ENCODE data around the gene WDPCP. TPM values are rescaled to one million over a fixed set of nuclear protein-coding genes. Genes with fewer than 3 reads are reported as not detected.
"Not testable (repeated sequence)": the region's sequence is repeated elsewhere in the genome, so short reads cannot be mapped to it uniquely, and the experiment has no call there.

The WDPCP gene
- total RNA-seq, 1 donor from 2014 or later, result 8.9 TPM

DNA sequence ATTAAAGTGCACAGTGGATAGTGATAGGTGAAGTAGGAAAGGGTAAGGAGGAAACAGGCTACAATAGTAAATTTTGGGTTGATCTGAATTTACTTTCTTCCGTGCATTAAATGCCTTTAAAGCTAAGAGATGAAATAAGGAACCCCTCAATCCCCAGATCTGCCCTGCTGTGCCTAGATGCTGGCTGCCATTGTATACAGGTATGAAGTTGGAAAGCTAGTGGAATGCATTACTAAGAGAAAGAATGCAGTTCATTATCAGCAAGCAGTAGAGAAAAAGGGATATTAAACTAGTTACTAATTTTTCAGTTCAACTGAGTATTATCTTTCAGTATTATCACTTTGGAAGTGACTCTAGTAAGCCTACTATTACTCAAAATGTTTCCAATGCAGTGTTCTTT is 93.3 kb downstream of the WDPCP start:
- H3K9me3 Mint-ChIP-seq, result no peaks in the 10 kb centered on the region
- no peak overlapping the region for H3K27ac Mint-ChIP-seq
- no peak overlapping the region for H3K4me3 Mint-ChIP-seq
- no peaks in the 10 kb centered on the region for H3K4me1 Mint-ChIP-seq
- H3K27me3 Mint-ChIP-seq, result no peaks in the 10 kb centered on the region
- intact Hi-C loops (cut with micrococcal nuclease), result no loop called here
- DNase-seq, result no peak
- no peaks in the 10 kb centered on the region for H3K36me3 Mint-ChIP-seq (ENCODE audit: low read depth)

DNA sequence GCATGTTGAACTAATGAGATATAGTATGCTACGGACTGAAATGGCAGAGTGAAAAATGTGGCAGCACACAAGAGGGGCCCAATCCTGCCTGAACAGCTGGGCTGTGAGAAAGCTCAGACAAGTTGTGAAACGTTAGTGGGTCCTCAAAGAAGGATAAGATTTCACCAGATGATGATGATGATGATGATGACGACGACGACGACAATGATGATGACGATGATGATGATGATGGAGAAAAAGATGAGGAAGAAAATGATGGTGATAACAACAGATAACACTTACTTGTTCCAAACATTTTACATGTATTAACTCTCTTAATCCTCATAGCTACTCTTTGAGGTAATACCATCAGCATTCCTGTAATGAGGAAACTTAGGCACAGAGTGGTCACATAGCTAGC is 94.2 kb downstream of the WDPCP start:
- Mint-ChIP-seq H3K36me3 (ENCODE audit: low read depth) (no peaks in the 10 kb centered on the region), H3K27me3 (no peaks in the 10 kb centered on the region)

DNA sequence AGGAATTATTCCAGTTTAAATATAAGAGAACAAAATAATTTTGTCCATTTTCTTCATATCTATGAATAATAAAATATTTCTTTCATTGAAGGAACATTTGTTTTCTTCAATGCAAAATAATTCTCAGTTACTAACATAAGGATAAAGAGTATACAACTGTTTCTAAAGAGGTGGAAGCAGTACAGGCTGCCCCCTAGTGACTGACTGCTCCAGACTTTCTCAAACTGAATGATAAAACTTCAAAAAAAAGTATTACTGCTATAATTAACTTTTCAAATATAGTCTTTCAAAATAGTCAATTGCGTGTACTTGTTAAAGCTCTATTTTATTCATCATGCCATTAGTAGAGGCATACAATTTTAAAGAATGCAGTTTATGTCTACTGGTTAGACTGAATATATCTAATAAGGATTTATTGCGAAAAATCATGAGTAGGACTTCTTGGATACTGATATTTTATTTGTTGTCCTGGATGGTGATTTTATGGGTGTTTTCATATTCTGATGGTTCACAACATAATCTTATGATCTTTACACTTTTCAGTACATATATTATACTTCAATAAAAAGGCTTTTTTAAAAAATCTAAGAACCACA is 100.1 kb downstream of the WDPCP start:
- H3K9me3 Mint-ChIP-seq, result no peaks in the 10 kb centered on the region
- H3K4me3 Mint-ChIP-seq, result no peak overlapping the region
- no peak overlapping the region for H3K27ac Mint-ChIP-seq
- no peaks in the 10 kb centered on the region for H3K4me1 Mint-ChIP-seq
- intact Hi-C loops (cut with micrococcal nuclease), result no loop called here
- H3K27me3 Mint-ChIP-seq, result no peaks in the 10 kb centered on the region
- no peak for DNase-seq
- H3K36me3 Mint-ChIP-seq (ENCODE audit: low read depth), result no peaks in the 10 kb centered on the region

More for the DNA sequence above, 94.2 kb downstream of the WDPCP start:
- H3K27ac Mint-ChIP-seq, result no peak overlapping the region
- H3K4me1 Mint-ChIP-seq, result no peaks in the 10 kb centered on the region
- no peaks in the 10 kb centered on the region for H3K9me3 Mint-ChIP-seq
- no peak for DNase-seq
- intact Hi-C loops (cut with micrococcal nuclease), result no loop called here
- H3K4me3 Mint-ChIP-seq, result no peak overlapping the region

DNA sequence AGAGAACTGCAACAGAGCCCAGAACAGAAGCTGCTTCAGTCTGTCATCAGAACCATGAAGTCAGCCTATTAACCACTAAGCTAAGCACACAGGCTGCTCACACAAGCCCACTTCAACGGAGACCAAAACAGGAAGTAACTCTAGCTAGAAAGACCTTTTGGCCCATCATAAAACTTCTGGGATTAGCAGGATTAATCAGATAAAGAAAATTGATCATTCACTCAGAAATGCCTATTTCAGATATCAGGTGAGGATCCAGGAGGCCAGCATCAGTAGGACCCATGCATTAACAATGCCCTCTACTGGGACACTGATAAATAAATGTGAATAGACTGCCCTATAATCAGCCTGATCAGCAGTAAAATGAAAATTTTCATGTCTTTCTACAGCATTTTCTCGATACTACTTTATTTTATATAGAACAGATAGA is 101.4 kb downstream of the WDPCP start:
- intact Hi-C loops (cut with micrococcal nuclease), result no loop called here
- Mint-ChIP-seq H3K4me1 (no peaks in the 10 kb centered on the region), H3K4me3 (no peak overlapping the region)

DNA sequence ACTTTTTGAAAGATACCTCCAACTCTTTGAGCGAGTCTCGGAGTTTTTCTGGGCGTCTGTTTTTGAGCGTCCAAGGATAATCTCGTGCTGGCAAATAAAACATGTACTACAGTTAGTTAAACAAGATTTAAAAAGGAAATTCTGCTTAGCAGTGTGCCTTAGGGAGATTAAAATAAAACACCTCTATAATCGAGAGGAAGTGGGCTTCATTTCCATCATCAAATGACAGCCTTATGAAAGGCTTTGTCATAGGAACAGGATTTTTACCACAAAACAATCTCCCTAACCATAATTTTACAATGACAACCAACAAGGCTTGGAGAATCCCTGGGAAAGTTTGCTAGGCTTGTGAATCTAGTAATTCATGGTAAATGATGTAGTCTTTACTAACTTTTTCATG is 103.4 kb downstream of the WDPCP start:
- intact Hi-C loops (cut with micrococcal nuclease), result no loop called here
- Mint-ChIP-seq H3K4me3 (no peak overlapping the region), H3K4me1 (no peaks in the 10 kb centered on the region), H3K9me3 (no peaks in the 10 kb centered on the region), H3K27ac (no peak overlapping the region), H3K36me3 (ENCODE audit: low read depth) (no peaks in the 10 kb centered on the region), H3K27me3 (no peaks in the 10 kb centered on the region)
- no peak for DNase-seq

More for the DNA sequence above, 101.4 kb downstream of the WDPCP start:
- Mint-ChIP-seq H3K9me3 (no peaks in the 10 kb centered on the region), H3K27ac (no peak overlapping the region), H3K27me3 (no peaks in the 10 kb centered on the region), H3K36me3 (ENCODE audit: low read depth) (no peaks in the 10 kb centered on the region)
- no peak for DNase-seq

DNA sequence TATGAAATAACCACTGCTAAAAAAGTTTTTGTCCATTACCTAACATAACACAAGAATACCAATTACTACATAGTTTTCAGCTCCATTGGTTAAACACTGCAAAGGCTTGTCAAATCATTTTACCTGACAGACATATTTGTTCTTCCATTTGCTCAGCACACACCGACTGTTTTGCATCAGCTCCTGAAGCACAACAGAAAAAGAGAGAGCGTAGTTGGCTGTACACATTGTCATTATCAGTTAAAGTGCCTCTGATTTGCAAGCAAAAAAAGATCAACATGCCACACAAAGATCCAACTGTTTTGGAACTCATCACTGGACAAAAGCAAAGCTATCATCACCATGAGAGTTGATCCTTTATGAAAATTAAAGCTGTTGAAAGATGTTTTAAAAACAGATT is 103.8 kb downstream of the WDPCP start:
- Mint-ChIP-seq H3K36me3 (ENCODE audit: low read depth) (no peaks in the 10 kb centered on the region), H3K9me3 (no peaks in the 10 kb centered on the region), H3K4me3 (no peak overlapping the region), H3K27ac (no peak overlapping the region), H3K27me3 (no peaks in the 10 kb centered on the region), H3K4me1 (no peaks in the 10 kb centered on the region)
- intact Hi-C loops (cut with micrococcal nuclease), result no loop called here
- DNase-seq, result no peak

DNA sequence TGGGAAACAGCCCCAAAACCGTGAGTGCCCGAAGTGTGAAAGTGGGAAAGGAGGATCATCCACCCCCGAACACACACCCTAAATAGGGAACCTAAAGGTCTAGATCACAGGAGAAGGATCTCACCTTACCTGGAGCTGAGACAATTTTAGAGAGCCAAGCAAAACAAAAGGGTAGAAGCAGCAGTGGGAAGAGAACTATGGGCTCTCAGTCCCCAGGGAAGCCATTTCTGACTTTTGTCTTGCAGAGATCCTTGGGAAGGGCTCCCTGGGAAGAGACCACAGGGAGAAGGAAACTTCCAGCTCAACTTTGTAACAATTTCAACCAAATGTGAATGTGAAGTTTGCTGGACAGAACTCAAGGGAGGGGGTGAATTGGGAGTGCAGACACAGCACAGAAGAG is 110.6 kb downstream of the WDPCP start:
- Mint-ChIP-seq H3K4me3 (no peak overlapping the region), H3K9me3 (peaks cover 4% of the 10 kb centered on the region), H3K27me3 (no peaks in the 10 kb centered on the region), H3K27ac (no peak overlapping the region), H3K4me1 (no peaks in the 10 kb centered on the region), H3K36me3 (ENCODE audit: low read depth) (no peaks in the 10 kb centered on the region)
- intact Hi-C loops (cut with micrococcal nuclease), result no loop called here
- no peak for DNase-seq

DNA sequence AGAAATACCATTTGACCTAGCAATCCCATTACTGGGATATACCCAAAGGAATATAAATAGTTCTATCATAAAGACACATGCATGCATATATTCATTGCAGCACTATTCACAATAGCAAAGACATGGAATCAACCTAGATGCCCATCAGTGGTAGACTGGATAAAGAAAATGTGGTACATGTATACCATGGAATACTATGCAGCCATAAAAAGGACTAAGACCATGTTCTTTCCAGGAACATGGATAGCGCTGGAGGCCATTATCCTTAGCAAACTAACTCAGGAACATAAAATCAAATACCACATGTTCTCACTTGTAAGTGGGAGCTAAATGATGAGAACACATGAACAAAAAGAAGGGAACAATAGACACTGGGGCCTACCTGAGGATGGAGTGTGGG is 119.0 kb downstream of the WDPCP start:
- H3K9me3 Mint-ChIP-seq, result peaks cover 10% of the 10 kb centered on the region
- DNase-seq; H3K27ac Mint-ChIP-seq; H3K27me3 Mint-ChIP-seq; H3K4me3 Mint-ChIP-seq; H3K36me3 Mint-ChIP-seq (ENCODE audit: low read depth); intact Hi-C loops (cut with micrococcal nuclease); H3K4me1 Mint-ChIP-seq: not testable (repeated sequence)

DNA sequence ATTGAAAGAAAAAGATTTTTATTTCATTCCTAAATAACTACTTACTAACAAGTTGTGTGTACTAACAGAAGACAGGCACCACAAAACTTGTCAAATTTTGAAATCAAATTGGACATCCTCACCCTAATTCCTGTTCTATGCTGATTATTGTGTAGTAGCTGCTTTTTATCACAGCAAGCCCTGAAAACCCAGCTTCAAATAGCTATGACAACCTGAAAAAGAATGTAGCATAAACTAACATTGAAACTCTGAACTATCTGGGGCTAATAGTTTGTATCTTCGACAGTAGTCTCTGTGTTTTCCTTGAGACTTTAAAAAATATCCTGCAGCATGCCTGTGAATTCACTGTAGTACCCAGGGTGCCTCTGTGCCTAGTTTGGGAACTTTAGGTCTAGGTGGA is 122.6 kb downstream of the WDPCP start:
- Mint-ChIP-seq H3K4me3 (no peak overlapping the region), H3K27me3 (no peaks in the 10 kb centered on the region), H3K9me3 (peaks cover 9% of the 10 kb centered on the region), H3K36me3 (ENCODE audit: low read depth) (no peaks in the 10 kb centered on the region), H3K4me1 (no peaks in the 10 kb centered on the region), H3K27ac (no peak overlapping the region)
- DNase-seq, result no peak
- intact Hi-C loops (cut with micrococcal nuclease), result no loop called here

DNA sequence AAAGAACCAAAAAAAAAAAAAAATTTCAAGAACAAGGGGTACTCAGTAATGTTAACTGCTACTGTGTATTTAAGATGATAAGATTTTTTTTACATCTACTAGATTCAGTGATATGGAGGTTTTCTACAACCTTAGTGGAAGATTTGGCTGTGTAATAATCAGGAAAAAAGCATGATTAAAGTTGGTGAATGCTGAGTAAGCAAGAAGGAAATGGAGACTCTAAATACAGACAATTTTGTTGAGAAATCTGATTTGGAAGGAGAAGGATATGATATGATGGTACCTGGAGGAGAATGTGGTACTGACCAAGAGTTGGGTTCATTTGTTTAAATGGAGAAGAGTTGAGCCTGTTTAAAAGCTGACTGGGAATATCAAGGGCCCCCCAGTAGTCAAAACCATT is 125.1 kb downstream of the WDPCP start:
- no peaks in the 10 kb centered on the region for H3K27me3 Mint-ChIP-seq
- intact Hi-C loops (cut with micrococcal nuclease), result no loop called here
- H3K4me3 Mint-ChIP-seq, result no peak overlapping the region

DNA sequence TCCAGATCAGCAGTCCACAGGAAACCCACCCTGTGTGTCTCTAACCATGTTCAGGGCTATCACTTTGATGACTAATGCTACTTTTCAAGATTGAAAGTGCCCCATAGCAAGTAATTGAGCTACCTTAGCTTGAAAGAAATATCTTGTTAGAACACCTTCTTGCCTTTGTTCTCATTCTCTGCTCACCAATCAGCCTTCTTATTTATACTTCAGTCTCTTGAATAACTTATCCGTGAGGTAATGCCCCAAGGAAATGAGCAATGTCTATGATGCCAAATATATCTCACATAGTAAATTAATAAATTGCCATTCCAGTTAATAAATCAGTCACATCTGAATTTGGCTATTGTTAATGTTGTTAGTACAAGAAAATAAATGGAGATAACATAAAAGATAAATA is 141.6 kb downstream of the WDPCP start:
- Mint-ChIP-seq H3K4me3 (no peak overlapping the region), H3K36me3 (ENCODE audit: low read depth) (no peaks in the 10 kb centered on the region), H3K4me1 (peaks cover 5% of the 10 kb centered on the region), H3K27me3 (no peaks in the 10 kb centered on the region), H3K27ac (no peak overlapping the region), H3K9me3 (peaks cover 5% of the 10 kb centered on the region)
- DNase-seq, result no peak
- intact Hi-C loops (cut with micrococcal nuclease), result no loop called here

More for the DNA sequence above, 125.1 kb downstream of the WDPCP start:
- H3K4me1 Mint-ChIP-seq, result no peaks in the 10 kb centered on the region
- no peaks in the 10 kb centered on the region for H3K36me3 Mint-ChIP-seq (ENCODE audit: low read depth)
- peaks cover 8% of the 10 kb centered on the region for H3K9me3 Mint-ChIP-seq
- H3K27ac Mint-ChIP-seq, result no peak overlapping the region
- no peak for DNase-seq

DNA sequence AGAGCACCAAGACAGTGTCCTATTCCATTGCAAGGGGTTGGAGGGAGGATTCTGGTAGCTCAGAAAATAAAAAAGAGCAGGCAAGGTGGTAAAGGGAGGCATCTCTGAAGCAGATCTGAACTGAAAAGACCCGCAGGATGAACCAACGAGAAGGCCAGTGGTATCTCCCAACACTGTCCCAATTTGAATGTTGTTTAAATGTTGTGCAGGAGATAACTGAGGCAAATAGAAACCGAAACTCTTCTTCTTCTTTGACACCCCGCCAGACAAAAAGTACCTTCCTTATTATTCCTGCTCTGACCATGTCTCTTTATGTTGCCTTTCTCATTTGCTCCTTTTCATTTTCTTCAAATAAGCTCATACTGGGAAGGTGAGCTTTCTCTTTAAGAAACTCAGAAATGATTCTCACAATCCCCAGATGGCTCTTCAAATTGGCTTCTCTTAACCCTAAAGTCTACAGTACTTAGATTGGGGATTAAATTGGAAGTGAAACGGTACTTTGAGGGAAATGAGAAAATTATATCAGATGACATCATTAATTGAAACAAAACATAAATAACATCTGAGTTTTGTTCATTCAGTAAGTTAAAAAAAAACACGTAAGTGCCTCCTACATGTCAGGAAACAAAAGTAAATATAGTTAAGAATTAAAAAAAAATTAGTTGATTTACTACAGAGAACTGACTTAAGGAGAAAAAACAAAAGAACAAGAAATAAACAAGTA is 143.6 kb downstream of the WDPCP start:
- no peak overlapping the region for H3K4me3 Mint-ChIP-seq
- DNase-seq, result no peak
- no peak overlapping the region for H3K27ac Mint-ChIP-seq
- intact Hi-C loops (cut with micrococcal nuclease), result no loop called here
- no peaks in the 10 kb centered on the region for H3K36me3 Mint-ChIP-seq (ENCODE audit: low read depth)
- no peaks in the 10 kb centered on the region for H3K27me3 Mint-ChIP-seq
- no peaks in the 10 kb centered on the region for H3K9me3 Mint-ChIP-seq
- H3K4me1 Mint-ChIP-seq, result peaks cover 9% of the 10 kb centered on the region

DNA sequence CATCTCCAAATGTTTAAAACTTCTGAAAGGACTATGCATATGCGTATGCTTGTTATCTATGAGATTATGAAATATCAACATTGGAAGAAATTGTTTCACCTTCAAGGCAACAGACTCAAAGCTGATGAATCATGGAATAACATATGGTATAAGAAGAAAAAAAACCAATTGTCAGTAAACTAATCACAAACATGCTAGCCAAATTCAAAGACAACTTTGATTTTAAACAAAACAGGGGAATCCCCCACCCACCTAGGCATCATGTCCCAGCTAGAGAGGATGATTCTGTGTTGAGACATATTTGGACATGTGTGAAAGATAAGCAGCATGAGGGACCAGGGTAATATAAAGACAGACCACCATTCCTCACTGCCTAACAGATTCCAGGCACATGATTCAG is 147.7 kb downstream of the WDPCP start:
- no peak overlapping the region for H3K4me3 Mint-ChIP-seq
- H3K4me1 Mint-ChIP-seq, result peaks cover 9% of the 10 kb centered on the region
- H3K27ac Mint-ChIP-seq, result no peak overlapping the region
- no peaks in the 10 kb centered on the region for H3K9me3 Mint-ChIP-seq
- no peak for DNase-seq
- intact Hi-C loops (cut with micrococcal nuclease), result no loop called here
- H3K36me3 Mint-ChIP-seq (ENCODE audit: low read depth), result no peaks in the 10 kb centered on the region
- H3K27me3 Mint-ChIP-seq, result no peaks in the 10 kb centered on the region

DNA sequence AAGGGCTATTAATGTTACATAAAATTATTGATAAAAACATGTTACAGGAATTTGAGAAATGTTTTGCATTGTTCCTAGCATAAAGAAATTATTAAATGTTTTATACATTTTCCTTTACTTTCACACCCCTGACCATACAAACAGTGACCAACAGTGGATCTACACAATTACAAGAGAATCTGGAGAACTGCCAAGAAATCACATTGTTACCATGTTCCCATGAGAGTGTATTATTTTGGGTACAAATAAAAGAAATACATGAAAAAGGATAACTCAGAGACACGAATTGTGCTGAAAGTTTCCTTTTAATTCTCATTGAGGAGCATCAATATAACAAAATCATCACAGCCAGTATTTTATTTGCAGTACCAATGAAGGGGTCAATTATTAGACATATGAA is 150.1 kb downstream of the WDPCP start:
- H3K4me3 Mint-ChIP-seq, result no peak overlapping the region
- no peaks in the 10 kb centered on the region for H3K27me3 Mint-ChIP-seq
- DNase-seq, result no peak
- no peaks in the 10 kb centered on the region for H3K36me3 Mint-ChIP-seq (ENCODE audit: low read depth)
- no peak overlapping the region for H3K27ac Mint-ChIP-seq
- peaks cover 4% of the 10 kb centered on the region for H3K4me1 Mint-ChIP-seq
- H3K9me3 Mint-ChIP-seq, result no peaks in the 10 kb centered on the region
- intact Hi-C loops (cut with micrococcal nuclease), result no loop called here

DNA sequence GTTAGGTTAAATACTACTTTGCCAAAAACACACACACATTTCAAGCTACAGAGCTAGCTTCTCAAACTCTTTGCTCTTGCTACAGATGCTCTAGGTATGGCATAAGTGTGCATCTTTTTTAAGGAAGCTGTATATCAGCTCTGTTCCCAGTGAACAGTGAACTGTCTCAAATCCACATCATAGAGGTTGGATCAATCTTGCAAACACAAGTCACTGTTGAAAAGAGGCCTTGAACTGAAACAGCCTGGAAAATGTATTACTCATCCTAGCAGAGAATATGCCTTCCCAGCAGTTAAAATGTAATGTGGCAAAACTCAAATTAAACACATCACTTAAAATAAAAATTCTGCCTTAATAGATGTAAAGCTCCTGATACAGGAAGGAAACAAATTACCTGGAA is 151.8 kb downstream of the WDPCP start:
- Mint-ChIP-seq H3K27me3 (no peaks in the 10 kb centered on the region), H3K4me3 (no peak overlapping the region), H3K4me1 (peaks cover 4% of the 10 kb centered on the region), H3K27ac (no peak overlapping the region), H3K36me3 (ENCODE audit: low read depth) (no peaks in the 10 kb centered on the region), H3K9me3 (no peaks in the 10 kb centered on the region)
- DNase-seq, result no peak
- intact Hi-C loops (cut with micrococcal nuclease), result no loop called here

All from activated CD4-positive, alpha-beta T cell treated with anti-CD3 and anti-CD28 coated beads, Interleukin-2, amount 10 ng/mL, durations not matched to agents 24 days and 14 days (primary cell).